GM18517 (cell line): Measurements from ENCODE around the gene SLK.

Experiments
- ATAC-seq: cut with Tn5 transposase; IDR thresholded peaks from one replicate; pipeline ENCODE4 v1.9.1; 2021; ENCODE audit warnings: mild to moderate bottlenecking, moderate library complexity; ENCODE audit not compliant: unreplicated experiment

Gene SLK

DNA sequence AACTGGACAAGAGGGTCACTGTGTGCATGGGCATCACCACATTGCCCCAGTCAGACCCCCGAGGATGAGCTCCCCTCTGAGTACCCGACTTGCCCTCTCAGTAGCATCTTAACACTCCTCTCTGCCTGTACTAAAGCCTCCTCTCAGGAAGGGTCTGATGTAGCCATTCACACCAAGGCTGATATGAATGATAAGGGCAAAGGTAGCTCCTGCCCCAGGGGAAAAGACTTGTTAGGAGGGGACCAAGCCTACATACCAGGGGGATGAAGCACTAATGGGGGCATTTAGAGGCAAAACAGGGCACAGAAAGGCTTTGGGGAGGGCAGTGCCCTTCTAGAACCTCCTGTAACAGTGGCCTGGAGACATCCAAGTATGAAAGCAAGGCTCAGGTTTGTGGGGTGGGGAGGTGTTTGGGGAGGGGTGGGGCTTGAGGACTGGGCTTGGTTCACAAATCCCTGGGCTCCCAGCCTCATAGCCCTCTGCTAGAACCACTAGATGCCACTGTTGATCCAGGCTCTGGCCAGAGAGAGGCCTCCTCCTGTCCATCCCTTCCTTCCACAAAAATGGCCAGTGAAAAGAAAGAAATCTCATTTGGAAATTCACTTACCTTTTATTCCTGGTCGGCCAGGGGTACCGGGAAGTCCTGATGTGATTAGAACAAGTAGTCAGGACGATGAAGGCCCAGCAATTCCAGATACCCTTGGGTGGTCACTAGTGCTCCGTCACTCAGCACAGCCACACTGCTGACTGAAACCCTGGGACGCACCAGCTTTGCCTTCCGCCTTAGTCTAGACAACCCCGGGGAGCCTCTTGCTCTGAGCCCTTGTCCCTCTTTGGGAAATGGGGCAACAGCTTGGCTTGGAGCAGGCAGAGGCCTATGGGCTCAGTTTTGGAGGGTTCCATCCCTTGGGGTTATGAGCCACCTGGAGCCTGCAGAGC is 78.5 kb downstream of the SLK start:
- no peak for ATAC-seq

GRCh38 chr10:104046651-104047050 is 79.7 kb downstream of the SLK start:
- no peak for ATAC-seq

- ATAC-seq: no peak
Observed at GRCh38 chr10:104049504-104050250, 82.7 kb downstream of the SLK start.

GRCh38 chr10:104052431-104052830 is 85.5 kb downstream of the SLK start:
- ATAC-seq: no peak

- no peak for ATAC-seq
Observed at GRCh38 chr10:104053201-104053600, 86.3 kb downstream of the SLK start.

- no peak for ATAC-seq
Observed at GRCh38 chr10:104054430-104054829, 87.5 kb downstream of the SLK start.

GRCh38 chr10:104056619-104057273 is 89.8 kb downstream of the SLK start:
- ATAC-seq: no peak

DNA sequence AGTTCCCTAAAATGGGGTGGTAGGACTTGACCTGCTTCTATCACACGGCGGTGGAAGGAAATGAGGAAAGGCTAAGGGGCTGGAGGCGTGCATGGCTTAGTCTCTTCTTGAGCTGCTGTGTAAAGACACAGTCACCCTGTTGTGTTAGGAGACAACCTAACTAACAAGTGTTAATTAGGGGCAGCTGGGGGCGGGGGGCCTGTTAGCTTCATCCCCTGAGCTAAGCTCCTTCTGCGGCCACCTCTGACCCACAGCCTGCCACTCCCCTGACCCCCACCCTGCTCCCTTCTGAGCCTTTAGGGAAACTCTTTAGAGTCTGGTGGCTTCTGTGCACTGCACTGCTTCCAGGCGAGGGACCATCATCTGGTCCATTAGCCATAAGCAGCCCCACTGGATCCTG is 90.8 kb downstream of the SLK start:
- no peak for ATAC-seq

GRCh38 chr10:104059364-104059763 is 92.4 kb downstream of the SLK start:
- no peak for ATAC-seq

GRCh38 chr10:104061196-104061595 is 94.3 kb downstream of the SLK start:
- ATAC-seq: no peak

DNA sequence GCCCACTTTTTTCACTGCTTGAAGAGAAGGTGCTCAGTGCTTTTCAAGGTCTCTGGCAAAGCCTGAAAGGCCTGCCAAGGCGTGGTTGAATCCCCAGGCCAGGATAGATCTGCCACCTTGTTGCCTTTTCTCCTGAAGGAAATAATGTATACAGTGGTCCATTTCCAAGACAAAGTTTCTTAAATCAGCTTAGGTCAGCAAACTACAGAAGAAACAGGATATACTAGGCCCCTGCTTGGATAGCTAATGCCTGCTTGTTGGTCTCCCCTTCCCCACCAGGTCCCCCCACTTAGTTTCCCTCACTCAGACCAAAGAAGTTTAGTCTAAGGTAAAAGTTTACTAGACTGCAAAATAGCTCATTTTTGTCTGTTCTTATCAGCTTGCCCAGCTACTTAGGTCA is 98.8 kb downstream of the SLK start:
- ATAC-seq: no peak

DNA sequence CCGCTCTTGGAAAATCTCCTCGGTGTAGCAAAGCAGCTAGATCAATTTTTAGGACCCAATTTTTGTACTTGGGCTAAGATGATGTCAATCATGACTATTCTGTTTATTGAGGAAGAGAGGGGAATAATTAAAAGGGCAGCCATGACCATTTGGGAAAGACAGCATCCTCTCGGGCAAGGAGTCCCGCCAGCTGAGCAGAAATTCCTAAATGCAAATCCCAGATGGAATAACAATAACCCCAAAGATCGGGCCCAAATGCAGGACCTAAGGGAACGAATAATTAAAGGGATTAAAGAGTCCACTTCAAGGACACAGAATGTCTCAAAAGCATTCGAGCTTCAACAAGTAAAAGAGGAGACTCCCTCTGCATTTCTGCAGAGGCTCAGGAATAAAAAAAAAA is 100.0 kb downstream of the SLK start:
- no peak for ATAC-seq

GRCh38 chr10:104067525-104067924 is 100.6 kb downstream of the SLK start:
- no peak for ATAC-seq

- no peak for ATAC-seq
Observed at GRCh38 chr10:104069613-104070012, 102.7 kb downstream of the SLK start.

DNA sequence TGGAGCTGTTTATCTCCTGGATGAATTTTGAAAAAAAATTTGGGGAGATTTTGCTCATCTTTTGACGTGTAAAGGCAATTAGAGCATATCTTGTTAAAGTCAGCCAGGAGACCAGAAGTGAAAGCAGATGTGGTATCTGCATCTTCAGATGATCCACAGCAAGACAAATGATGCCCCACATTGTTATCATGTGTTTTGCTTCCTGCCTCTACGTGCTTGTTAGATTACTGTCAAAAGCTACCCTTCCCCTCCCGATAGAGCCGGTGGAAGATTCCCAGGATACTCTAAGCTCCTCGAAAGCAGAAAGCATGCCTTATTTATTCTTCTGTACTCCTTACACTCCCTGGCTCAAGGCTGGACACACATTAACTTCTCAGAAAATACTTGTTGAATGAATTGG is 105.8 kb downstream of the SLK start:
- ATAC-seq: no peak

- no peak for ATAC-seq
Observed at GRCh38 chr10:104074505-104074904, 107.6 kb downstream of the SLK start.

DNA sequence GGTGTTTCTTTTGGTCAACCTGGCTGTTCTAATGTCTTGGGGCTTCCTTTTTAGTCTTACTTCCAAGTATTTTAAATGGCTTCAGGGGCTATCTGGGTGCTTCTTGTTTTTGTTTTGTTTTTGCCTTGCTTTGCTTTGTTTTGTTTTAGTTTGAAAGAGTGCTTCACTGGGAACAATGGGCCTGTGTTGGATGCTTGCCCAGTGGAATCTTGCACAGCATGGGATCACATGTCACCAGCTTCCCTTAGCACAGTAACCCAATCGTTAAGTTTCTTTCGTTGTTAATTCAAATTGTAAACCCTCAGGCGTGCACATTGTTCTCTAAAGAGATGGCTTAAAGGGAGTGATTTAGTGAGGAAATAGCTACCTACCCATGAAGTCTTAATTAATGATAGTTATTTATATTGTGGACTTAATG is 109.8 kb downstream of the SLK start:
- no peak for ATAC-seq

DNA sequence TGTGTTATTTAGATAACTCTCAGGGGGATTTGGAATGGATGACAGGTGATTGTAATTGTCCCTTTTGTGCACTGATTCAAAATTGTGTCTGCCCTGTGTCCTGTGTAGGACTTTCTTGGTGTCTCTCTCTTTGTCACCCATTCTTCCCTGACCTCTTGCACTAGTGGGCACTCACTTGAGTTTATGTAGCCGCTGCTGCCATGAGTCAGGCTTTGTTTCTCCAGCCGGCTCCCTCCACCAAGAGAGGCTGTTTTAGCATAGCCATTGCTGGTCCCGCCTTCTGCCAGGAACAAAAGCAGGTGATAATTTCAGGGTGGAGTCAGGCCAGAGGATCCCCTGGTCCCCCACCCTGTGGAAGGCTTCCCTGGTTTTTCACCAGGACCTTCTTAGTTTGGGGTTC is 110.3 kb downstream of the SLK start:
- no peak for ATAC-seq

DNA sequence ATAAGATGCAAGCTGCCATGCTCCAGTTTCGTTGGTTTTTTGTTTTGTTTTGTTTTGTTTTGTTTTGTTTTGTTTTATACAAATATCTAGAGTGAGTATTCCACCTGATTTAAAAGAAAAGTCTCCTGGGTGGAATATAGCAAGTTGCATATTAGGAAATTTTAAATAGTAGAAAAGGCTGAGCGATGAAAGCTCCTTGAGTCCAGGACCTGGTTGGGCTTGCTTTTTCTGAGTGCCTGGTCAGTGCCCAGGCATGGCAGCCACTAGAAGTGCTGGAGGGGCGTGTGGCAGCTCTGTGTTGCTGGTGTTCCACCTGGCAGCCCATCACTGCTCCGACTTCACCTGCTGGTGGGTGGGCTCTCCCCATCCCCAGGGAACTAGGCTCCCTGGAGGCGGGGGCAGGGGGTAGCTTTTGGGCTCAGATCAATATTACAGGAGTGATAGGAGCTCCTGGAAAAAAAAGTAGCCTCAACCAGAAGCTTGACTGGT is 110.8 kb downstream of the SLK start:
- ATAC-seq: no peak
